Mammary epithelial cell (primary cell): ENCODE results near the gene MAPK14.

Source experiments
- CTCF ChIP-seq, 2 donors: IDR thresholded peaks in 1 of 2; conservative IDR thresholded peaks in 1 of 2; 2 replicates each; pipeline ENCODE4 v1.5.1; 2011 to 2012; ENCODE audit warnings: inconsistent platforms in 2 of 2, low read length in 2 of 2, mild to moderate bottlenecking in 2 of 2, control low read depth in 1 of 2, low read depth in 1 of 2; ENCODE audit not compliant: insufficient read depth in 1 of 2; ENCODE audit errors: extremely low read depth in 1 of 2
- EZH2 ChIP-seq: IDR thresholded peaks from 2 replicates; pipeline ENCODE4 v1.6.1; 2012; ENCODE audit warnings: low read length, inconsistent platforms, borderline replicate concordance

GRCh38 chr6:36054956-36055355 lies 27.3 kb downstream of the MAPK14 start:
- TF ChIP-seq CTCF (conservative IDR thresholded peaks at IDR 0.05 in 1 of 2, IDR thresholded peaks at IDR 0.05 in 1 of 2; ENCODE audit: extremely low read depth in 1 of 2, insufficient read depth in 1 of 2, low read depth in 1 of 2, low read length in 2 of 2) (no peak), EZH2 (no peak)
